A549 treated with GW870086 at 1 μM for 4 hours (cell line): ENCODE data around the gene EFCAB11. TPM values are rescaled to one million over a fixed set of nuclear protein-coding genes. Genes with fewer than 3 reads are reported as not detected.

Source experiments
- total RNA-seq: library from RNA; stranded (reverse); fragments of 200-300 nt; extraction: Qiagen RNA extraction; gene quantifications from 5 replicates; pipeline ENCODE4 v1.2.3, GENCODE V29; 2022; ENCODE audit warnings: low read depth

The EFCAB11 gene, protein sequence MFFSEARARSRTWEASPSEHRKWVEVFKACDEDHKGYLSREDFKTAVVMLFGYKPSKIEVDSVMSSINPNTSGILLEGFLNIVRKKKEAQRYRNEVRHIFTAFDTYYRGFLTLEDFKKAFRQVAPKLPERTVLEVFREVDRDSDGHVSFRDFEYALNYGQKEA
- 12.1 to 15.0 TPM (median 13.6 TPM) in 5 replicates for total RNA-seq

DNA sequence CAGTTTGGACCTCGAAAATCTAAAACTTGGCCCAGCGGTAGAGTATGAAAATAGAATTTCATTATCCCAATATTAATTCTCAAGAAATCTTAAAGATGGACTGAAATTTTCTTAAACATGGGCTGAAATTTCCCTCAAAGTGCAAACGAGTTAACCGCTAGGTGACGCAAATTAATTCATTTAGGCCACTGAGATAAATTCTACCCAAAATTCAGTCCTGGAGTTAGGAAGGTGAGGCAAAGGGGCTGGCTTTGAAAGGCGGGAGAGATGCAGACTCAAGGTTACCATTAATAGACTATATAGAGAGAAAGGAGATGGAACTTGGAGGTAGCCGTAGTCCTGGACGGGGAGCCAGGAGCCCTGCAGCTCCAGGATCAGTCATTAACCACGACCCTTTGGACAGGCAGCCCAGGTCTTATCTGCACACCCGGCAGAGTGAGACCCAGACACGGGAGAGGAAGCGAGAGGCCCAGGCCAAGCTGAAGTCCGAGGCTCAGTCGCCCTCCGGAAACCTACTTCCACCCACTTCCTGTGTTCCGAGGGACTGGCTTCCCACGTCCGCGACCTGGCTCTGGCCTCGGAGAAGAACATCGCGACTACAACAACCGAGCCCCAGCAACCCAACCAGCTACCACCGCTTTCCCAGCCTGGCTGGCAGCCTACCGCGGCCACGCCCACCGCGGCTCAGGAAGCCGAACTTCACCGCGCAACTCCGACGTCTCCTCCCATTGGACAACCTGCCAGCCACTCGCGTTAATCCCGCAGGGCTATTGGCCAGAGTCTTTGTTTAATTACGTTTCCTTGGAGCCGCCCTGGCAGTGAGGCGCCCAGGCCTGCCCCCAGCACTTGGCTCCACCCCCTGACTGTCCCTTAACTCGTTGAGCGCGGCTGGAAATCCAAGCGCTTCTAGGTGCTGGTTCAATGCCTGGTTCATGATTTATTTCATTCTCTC is at the start of gene EFCAB11:
TSS of gene EFCAB11 (minus strand) at position 661 of the 952 bp plus-strand sequence. CDS start at position 591, 70 bp downstream.

DNA sequence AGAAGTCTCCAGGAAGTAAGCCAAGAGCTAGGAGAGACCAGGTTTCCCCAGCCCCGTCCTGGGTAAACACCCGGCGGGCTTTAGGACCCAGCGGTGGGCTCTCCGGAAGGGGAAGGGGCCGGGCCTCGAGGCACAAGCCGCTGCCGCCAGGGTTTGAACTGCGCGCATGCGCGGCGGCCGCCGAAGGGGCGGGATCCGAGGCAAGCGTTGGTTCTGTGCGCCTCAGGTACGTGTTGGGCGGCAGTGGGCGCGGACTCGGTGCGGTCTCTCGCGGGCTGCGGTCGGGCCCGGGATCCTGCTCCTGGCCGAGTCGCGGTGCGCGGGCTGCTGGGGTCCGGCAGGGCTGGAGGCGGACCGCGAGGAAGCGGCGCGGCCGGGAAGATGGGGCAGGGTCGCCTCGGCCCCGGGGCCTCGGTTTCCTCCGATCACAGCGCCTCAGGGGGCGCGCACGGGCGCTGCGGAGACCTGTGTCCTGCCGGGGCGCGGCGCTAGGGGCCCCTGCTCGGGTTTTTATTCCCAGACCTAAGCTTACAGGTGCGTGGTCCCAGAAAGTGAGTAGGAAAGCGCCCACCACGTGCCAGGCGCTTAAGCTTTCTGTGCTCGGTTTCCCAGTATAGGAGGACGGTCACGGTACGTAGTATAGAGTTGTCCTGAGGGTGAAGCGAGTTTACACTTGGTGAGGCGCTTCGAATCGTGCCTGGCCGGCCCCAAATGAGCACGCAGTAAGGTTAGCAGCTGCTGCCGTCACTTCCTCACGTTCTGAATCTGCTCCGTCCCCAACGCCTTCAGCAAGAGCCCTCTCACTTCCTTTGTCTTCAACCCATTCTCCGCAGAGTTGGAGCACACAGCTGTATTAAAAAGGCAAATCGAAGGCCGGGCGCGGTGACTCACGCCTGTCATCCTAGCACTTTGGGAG is 1.5 kb upstream of the EFCAB11 start, which contains the start of gene TDP1:
TSS of gene TDP1 (plus strand) at position 183 of the 916 bp plus-strand sequence. CDS start 7,188 bp downstream, outside the sequence.

Other genes with a start within 250 kb of the EFCAB11 start
- 12.7 to 15.8 TPM (median 13.9 TPM) in 5 replicates for gene TDP1, start 1.2 kb upstream of the EFCAB11 start, total RNA-seq
- 0.11 to 0.17 TPM (median 0.15 TPM) in 4 of 5 replicates, not detected in the other for gene KCNK13, start 107.3 kb upstream of the EFCAB11 start, total RNA-seq